ENCODE data around the gene FAF2. TPM values are rescaled to one million over a fixed set of nuclear protein-coding genes. Genes with fewer than 3 reads are reported as not detected.

The FAF2 gene
- total RNA-seq, 4 donors from 2014 or later, result 25.3 to 27.7 (median 25.5) TPM

DNA sequence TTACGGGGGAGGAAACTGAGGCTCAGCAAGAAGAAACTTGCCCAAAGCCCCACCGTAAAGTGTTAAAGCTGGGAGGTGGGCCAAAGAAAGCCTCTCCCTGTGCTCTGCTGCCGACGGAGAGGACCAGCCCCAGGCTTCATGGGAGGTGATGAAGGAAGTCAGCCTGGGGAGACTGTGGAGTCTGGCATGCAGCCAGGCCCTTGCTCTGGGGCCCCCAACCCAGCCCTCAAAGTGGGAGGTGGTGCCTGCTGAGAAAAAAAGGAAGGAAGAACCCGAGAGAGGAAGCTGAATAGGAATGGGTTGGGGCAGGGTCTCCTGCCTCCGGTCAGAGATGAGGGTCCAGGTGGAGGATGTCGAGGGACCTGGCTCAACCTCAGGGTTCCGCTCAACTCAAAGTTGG is 85.2 kb downstream of the FAF2 start:
- ATAC-seq, result no peak
- Histone ChIP-seq H3K9me3 (no peaks in the 10 kb centered on the region), H3K27ac (peak overlapping the region in 3 of 4 donors; percentile 95 to 100 (median 99)), H3K4me1 (peaks cover 0 to 84% (median 46%) of the 10 kb centered on the region in 3 donors), H3K27me3 (no peaks in the 10 kb centered on the region), H3K4me3 (no peak overlapping the region), H3K36me3 (peaks cover 0 to 38% of the 10 kb centered on the region in 2 donors)
- TF ChIP-seq POLR2AphosphoS5 (IDR thresholded peaks at IDR 0.05), result no peak
- 11 to 32% methylated on average over 3 to 7 of the region's 8 CpGs for WGBS, 2 donors (ENCODE audit: low coverage in 1 of 2)

DNA sequence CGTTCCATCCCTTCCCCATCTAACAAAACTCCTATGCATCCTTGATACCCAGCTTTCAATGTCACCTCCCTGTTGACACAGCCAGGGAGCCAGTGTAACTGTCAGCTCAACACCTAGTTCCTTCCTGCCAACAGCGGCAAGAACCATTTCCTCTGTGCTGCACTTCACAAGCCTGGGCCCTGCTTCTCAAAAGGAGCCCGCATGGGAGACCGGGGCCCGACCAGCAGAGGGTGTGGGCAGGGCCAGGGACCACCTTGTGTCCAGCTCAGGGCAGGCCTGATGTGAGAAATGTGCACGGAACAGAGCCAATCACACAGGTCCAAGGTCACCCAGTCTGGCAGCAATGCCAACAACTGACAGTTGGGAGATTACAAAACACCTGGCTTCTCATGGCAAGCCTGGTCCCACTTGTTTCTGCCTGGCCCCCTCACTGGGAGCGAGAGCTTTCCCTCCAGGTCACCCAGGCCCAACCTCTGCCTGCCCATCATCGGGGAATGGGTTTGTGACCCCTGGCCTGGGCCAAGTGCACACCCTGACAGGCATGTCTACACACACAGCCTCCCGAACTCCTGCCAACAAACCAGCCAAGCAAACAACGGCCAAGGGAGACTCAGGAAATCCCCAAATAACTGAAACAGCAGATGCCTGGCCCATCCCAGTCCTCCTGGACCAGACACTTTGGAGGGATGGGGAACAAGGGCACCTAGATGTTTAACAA is 85.9 kb downstream of the FAF2 start:
- Histone ChIP-seq H3K4me1 (peaks cover 0 to 84% (median 43%) of the 10 kb centered on the region in 3 donors), H3K27me3 (no peaks in the 10 kb centered on the region), H3K9me3 (no peaks in the 10 kb centered on the region), H3K36me3 (peaks cover 0 to 31% of the 10 kb centered on the region in 2 donors), H3K4me3 (no peak overlapping the region), H3K27ac (peak overlapping the region in 3 of 4 donors; percentile 95 to 100 (median 99))
- TF ChIP-seq EP300 (IDR thresholded peaks at IDR 0.05), result no peak
- TF ChIP-seq, protein P1, sequence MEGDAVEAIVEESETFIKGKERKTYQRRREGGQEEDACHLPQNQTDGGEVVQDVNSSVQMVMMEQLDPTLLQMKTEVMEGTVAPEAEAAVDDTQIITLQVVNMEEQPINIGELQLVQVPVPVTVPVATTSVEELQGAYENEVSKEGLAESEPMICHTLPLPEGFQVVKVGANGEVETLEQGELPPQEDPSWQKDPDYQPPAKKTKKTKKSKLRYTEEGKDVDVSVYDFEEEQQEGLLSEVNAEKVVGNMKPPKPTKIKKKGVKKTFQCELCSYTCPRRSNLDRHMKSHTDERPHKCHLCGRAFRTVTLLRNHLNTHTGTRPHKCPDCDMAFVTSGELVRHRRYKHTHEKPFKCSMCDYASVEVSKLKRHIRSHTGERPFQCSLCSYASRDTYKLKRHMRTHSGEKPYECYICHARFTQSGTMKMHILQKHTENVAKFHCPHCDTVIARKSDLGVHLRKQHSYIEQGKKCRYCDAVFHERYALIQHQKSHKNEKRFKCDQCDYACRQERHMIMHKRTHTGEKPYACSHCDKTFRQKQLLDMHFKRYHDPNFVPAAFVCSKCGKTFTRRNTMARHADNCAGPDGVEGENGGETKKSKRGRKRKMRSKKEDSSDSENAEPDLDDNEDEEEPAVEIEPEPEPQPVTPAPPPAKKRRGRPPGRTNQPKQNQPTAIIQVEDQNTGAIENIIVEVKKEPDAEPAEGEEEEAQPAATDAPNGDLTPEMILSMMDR (IDR thresholded peaks at IDR 0.05), result peak in 1 of 4 experiments; percentile 8
- peak; percentile 36 for TF ChIP-seq POLR2AphosphoS5 (IDR thresholded peaks at IDR 0.05)
- no peak for TF ChIP-seq POLR2A (IDR thresholded peaks at IDR 0.05)
- no peak for ATAC-seq
- WGBS, 2 donors (ENCODE audit: low coverage in 1 of 2), result 3 to 6% methylated on average over 4 of the region's 10 CpGs

DNA sequence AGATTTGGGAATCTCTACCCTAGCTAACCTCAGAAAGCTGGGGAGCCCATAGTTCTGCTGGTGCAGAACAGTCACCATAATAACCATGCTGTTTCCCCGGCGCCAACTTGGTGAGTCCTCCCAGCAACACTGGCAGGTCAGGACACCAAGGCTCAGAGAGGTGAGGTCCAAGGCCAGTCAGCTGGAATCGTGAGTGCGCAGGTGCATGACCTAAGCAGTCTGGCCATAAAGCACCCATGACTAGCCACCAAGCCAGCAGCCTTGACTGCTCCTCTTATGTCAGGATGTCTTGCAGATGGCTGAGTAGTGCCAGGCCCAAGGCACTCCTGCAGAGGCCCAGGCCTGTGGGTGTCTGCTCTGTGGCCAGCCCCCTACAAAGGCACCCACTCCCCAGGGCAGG is 86.5 kb downstream of the FAF2 start:
- TF ChIP-seq, protein P1 (IDR thresholded peaks at IDR 0.05), result no peak
- no peak for TF ChIP-seq POLR2AphosphoS5 (IDR thresholded peaks at IDR 0.05)
- no peak for TF ChIP-seq EP300 (IDR thresholded peaks at IDR 0.05)
- no peak for TF ChIP-seq POLR2A (IDR thresholded peaks at IDR 0.05)
- no peak overlapping the region for H3K4me3 ChIP-seq
- no peaks in the 10 kb centered on the region for H3K27me3 ChIP-seq
- peaks cover 0 to 25% of the 10 kb centered on the region in 2 donors for H3K36me3 ChIP-seq
- WGBS, 2 donors (ENCODE audit: low coverage in 1 of 2), result 51% methylated on average over 4 of the region's 4 CpGs; no CpG with 5 or more reads in 1 of the 2 donors
- no peak for ATAC-seq
- H3K4me1 ChIP-seq, result peaks cover 0 to 83% (median 43%) of the 10 kb centered on the region in 3 donors
- no peaks in the 10 kb centered on the region for H3K9me3 ChIP-seq
- H3K27ac ChIP-seq, result peak overlapping the region in 3 of 4 donors; percentile 95 to 100 (median 99)

DNA sequence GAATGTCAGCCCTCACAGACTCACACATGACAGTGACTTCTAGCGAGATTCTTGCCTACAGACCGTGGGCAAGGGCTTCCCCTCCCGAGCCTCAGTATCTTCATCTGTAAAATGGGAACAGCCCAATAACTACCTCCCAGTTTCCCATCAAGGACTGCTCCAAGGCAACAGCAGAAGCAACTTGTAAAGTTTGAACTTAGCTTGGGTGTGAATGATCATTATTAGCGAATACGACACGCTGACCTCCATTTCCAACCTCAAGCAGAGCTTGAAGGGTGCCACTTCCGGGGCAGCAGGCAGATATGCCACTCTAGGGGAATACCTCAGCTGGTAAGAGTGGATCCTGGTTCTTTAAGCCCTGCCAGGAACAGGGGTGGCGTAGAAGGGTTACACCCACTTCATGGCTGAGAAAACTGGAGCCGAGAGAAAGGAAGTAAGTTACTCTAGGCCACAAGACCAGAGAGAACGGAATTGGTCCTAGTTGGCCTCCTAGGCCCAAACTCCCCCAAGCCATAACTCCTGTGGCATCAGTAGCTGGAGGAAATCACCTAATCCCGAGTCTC is 87.0 kb downstream of the FAF2 start:
- peak overlapping the region; percentile 61 to 93 for H3K4me3 ChIP-seq
- TF ChIP-seq POLR2A (IDR thresholded peaks at IDR 0.05) (peak in 1 of 2 donors; percentile 21), POLR2AphosphoS5 (IDR thresholded peaks at IDR 0.05) (no peak)
- ATAC-seq, result no peak
- no peaks in the 10 kb centered on the region for H3K27me3 ChIP-seq
- no peaks in the 10 kb centered on the region for H3K9me3 ChIP-seq
- WGBS, 2 donors (ENCODE audit: low coverage in 1 of 2), result 32 to 41% methylated on average over 6 to 9 of the region's 11 CpGs
- peaks cover 0 to 20% of the 10 kb centered on the region in 2 donors for H3K36me3 ChIP-seq
- H3K27ac ChIP-seq, result peak overlapping the region; percentile 90 to 100 (median 97)
- H3K4me1 ChIP-seq, result peaks cover 0 to 78% (median 43%) of the 10 kb centered on the region in 3 donors

DNA sequence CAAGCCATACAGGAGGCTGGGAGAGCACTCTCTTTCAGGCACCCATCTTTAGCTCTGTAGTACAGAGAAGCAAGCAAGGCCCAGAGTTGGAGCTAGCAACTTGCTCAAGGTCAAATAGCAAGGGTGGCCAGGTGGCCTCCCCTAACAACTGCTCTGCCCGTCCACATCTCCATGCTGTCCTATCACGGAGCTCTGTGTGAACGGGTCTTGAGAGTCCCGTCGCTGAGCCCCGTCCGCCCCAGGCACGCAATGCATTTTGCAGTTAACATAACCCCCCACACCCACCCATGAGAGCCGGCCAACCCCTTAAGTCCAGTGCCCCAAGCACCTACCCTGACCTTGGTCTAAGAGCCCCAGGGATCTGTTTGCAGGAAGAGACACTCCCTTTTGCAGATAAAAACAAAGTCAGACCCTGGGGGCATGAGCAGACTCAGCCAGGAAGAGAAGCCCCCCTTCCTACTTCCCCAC is 87.5 kb downstream of the FAF2 start:
- Histone ChIP-seq H3K9me3 (no peaks in the 10 kb centered on the region), H3K27ac (peak overlapping the region; percentile 90 to 100 (median 97)), H3K36me3 (peaks cover 0 to 14% of the 10 kb centered on the region in 2 donors), H3K27me3 (no peaks in the 10 kb centered on the region), H3K4me1 (peaks cover 0 to 72% (median 43%) of the 10 kb centered on the region in 3 donors), H3K4me3 (peak overlapping the region; percentile 61 to 93)
- no peak for ATAC-seq
- TF ChIP-seq, protein P1 (IDR thresholded peaks at IDR 0.05), result no peak
- TF ChIP-seq POLR2AphosphoS5 (IDR thresholded peaks at IDR 0.05) (no peak), EP300 (IDR thresholded peaks at IDR 0.05) (no peak)
- 0% methylated on average over 2 of the region's 9 CpGs; no CpG with 5 or more reads in 1 of the 2 donors for WGBS, 2 donors (ENCODE audit: low coverage in 1 of 2)

Measured in gastroesophageal sphincter (tissue), 4 donors.